Right ventricle myocardium inferior (tissue), 1 donor: ENCODE measurements around the gene NEDD8. TPM values are rescaled to one million over a fixed set of nuclear protein-coding genes. Genes with fewer than 3 reads are reported as not detected.
A peak's percentile ranks its signal among the peaks of the same experiment; 100 is the strongest.

Experiments used
- ATAC-seq: fragments of 200-7000 bp; cut with Tn5 transposase; one replicate; pipeline ENCODE4 v1.9.1; 2020; ENCODE audit warnings: mild to moderate bottlenecking, moderate library complexity
- DNase-seq: peaks from one replicate; pipeline ENCODE4 v3.0.0; 2021; ENCODE audit errors: missing footprints
- intact Hi-C: fragments of 100-400 bp; cut with DNase I; formaldehyde crosslinking; loops from one replicate; pipeline ENCODE4 v1.11.0; 2022
- long read RNA-seq: library from polyadenylated mRNA; unstranded; transcript quantifications from one replicate; pipeline ENCODE4 v2.0.0, GENCODE V29; 2021
- total RNA-seq: library from RNA; stranded (reverse); fragmentation: NEBNext Ultra II Directional; extraction: Animal tissue kit (Norgen Biotek cat#: 25700); gene quantifications from one replicate; pipeline ENCODE4 v1.2.1, GENCODE V29; 2021
- donor health status: DM: no; HTN: yes; CAD: no; lungs with severe emphysema.

The NEDD8 gene
- total RNA-seq: 218 TPM
- long read RNA-seq, transcript NEDD8-201 (4 exons, 708 nt): major isoform, 51 of 53 reads
- long read RNA-seq, partial matches to known transcripts: 0 of 53 reads
- long read RNA-seq, other reads (novel, unspliced or antisense): 2 of 53 reads

- DNase-seq (peak; percentile 96), ATAC-seq (peak; percentile 91)
- intact Hi-C loops: loop anchor here (2.0 kb wide), 1 partner anchor 15 kb away; the partner anchor contains the start of gene MDP1
These were observed at the start of gene NEDD8 for GRCh38 chr14:24232121-24232644. TSS of gene NEDD8 (minus strand) at chr14:24232367. CDS start at chr14:24232267, 100 bp downstream.

GRCh38 chr14:24281636-24282035, 49.5 kb upstream of the NEDD8 start:
- intact Hi-C loops: no loop called here
- ATAC-seq (no peak), DNase-seq (no peak)

- intact Hi-C loops: no loop called here
These were observed 48.8 kb upstream of the NEDD8 start for GRCh38 chr14:24280797-24281460.

GRCh38 chr14:24279301-24280186, 47.4 kb upstream of the NEDD8 start:
- intact Hi-C loops: no loop called here
- ATAC-seq: peak; percentile 64
- peak; percentile 58 for DNase-seq

More at GRCh38 chr14:24280797-24281460, 48.8 kb upstream of the NEDD8 start:
- DNase-seq: peak; percentile 26
- ATAC-seq: peak; percentile 38

GRCh38 chr14:24278424-24278823, 46.3 kb upstream of the NEDD8 start:
- ATAC-seq (no peak), DNase-seq (no peak)
- intact Hi-C loops: no loop called here

GRCh38 chr14:24277606-24278321, 45.6 kb upstream of the NEDD8 start:
- DNase-seq: no peak

GRCh38 chr14:24277071-24277470, 44.9 kb upstream of the NEDD8 start:
- intact Hi-C loops: no loop called here
- no peak for ATAC-seq
- no peak for DNase-seq

More at GRCh38 chr14:24277606-24278321, 45.6 kb upstream of the NEDD8 start:
- no peak for ATAC-seq
- intact Hi-C loops: no loop called here

GRCh38 chr14:24274101-24274543, 42.0 kb upstream of the NEDD8 start:
- intact Hi-C loops: no loop called here
- ATAC-seq (no peak), DNase-seq (no peak)

- intact Hi-C loops: loop anchor here (2.0 kb wide), 1 partner anchor 25 kb away; the partner anchor contains the start of genes DHRS1 and NOP9
- ATAC-seq (no peak), DNase-seq (no peak)
These were observed 41.3 kb upstream of the NEDD8 start for GRCh38 chr14:24273422-24273998.

GRCh38 chr14:24272467-24272866, 40.3 kb upstream of the NEDD8 start:
- intact Hi-C loops: loop anchor here (2.0 kb wide), 1 partner anchor 26 kb away; the partner anchor contains the start of genes DHRS1 and NOP9
- DNase-seq (no peak), ATAC-seq (no peak)

- intact Hi-C loops: loop anchor here (1.0 to 2.0 kb wide), 2 partner anchors 27 to 30 kb away; partner anchors contain the start of genes DHRS1, NOP9 and TINF2
- DNase-seq: no peak
- no peak for ATAC-seq
These were observed 39.7 kb upstream of the NEDD8 start for GRCh38 chr14:24271834-24272263.

GRCh38 chr14:24271134-24271833, 39.1 kb upstream of the NEDD8 start, which contains the start of gene RABGGTA:
TSS of gene RABGGTA (minus strand) at chr14:24271597. CDS start at chr14:24271115, 482 bp downstream.
- intact Hi-C loops: loop anchor here (1.0 kb wide), 1 partner anchor 29 kb away; the partner anchor contains the start of gene TINF2
- DNase-seq (peak; percentile 94), ATAC-seq (peak; percentile 96)

- no peak for ATAC-seq
- DNase-seq: no peak
- intact Hi-C loops: loop anchor here (1.0 kb wide), 1 partner anchor 28 kb away; the partner anchor contains the start of gene TINF2
These were observed 38.5 kb upstream of the NEDD8 start for GRCh38 chr14:24270537-24271133.

GRCh38 chr14:24269910-24270536, 37.9 kb upstream of the NEDD8 start:
- DNase-seq: no peak
- intact Hi-C loops: no loop called here
- ATAC-seq: no peak

- ATAC-seq (no peak), DNase-seq (no peak)
- intact Hi-C loops: no loop called here
These were observed 37.2 kb upstream of the NEDD8 start for GRCh38 chr14:24269368-24269767.

GRCh38 chr14:24268225-24268624, 36.1 kb upstream of the NEDD8 start:
- intact Hi-C loops: no loop called here
- DNase-seq (no peak), ATAC-seq (no peak)
